Kidney epithelial cell (primary cell): ENCODE results near the gene PLEKHA8. TPM values are rescaled to one million over a fixed set of nuclear protein-coding genes. Genes with fewer than 3 reads are reported as not detected.

Experiments used
- DNase-seq: peaks from one replicate; pipeline ENCODE4 v3.0.0-alpha.2; 2010; ENCODE audit warnings: low read depth
- H3K27me3 ChIP-seq: 2 replicates; pipeline ENCODE4 v1.6.0; 2011; ENCODE audit warnings: low read length; ENCODE audit not compliant: control insufficient read depth, insufficient read depth
- H3K36me3 ChIP-seq: 2 replicates; pipeline ENCODE4 v1.5.1; 2011; ENCODE audit warnings: low read length; ENCODE audit not compliant: control insufficient read depth, insufficient read depth
- H3K4me3 ChIP-seq: 2 replicates; pipeline ENCODE4 v1.5.1; 2011; ENCODE audit warnings: low read depth, mild to moderate bottlenecking, control low read depth, low read length
- total RNA-seq: library from RNA; depleted of rRNA; stranded (reverse); fragments of >200 nt; gene quantifications from 2 replicates; pipeline ENCODE4 v1.2.3, GENCODE V29; 2015
- TF ChIP-seq, protein P1 (sequence below): IDR thresholded peaks from 2 replicates; pipeline ENCODE4 v1.5.1; 2011; ENCODE audit warnings: mild to moderate bottlenecking, moderate library complexity, low read length, control low read depth, inconsistent platforms; ENCODE audit not compliant: insufficient read depth, poor library complexity, severe bottlenecking

Gene PLEKHA8
- total RNA-seq, 1 donor from 2014 or later, result 22.7 TPM

DNA sequence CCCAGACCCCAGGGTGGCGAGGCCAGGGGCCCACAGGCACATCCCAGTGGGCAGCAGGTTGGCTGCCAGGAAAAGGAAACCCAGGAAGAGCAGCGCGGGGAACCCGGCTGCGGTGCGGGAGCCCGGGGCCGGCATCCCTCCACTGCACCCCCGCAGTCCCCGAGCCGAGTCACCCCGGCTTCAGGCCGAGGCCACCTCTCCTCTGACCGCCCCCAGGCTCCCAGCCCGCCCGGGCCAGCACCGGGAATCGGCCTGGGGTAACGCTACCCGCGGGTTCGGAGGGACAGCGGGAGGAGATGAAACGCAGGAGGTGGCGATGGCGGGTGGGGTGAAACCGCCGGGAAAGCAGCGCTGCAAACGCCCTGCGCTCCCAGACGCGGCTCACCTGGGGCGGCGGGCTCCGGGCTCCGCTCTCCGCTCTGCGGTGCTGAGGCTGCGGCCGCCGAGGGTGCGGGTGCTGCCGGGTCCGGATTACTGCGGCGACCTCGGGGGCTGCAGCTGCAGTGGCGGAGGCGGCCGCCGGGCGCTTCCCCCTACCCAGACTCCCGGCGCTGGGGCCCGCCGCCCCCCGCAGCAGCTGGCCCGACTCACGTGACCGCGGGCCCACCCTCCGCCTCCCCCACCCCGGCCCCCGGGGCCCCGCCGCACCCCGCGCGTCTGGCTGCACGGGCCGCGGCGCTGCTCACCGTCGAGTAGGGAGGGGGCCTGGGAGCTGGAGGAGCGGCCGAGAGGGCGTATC, 38.8 kb upstream of the PLEKHA8 start, which contains the start of gene SCRN1:
TSS of gene SCRN1 (minus strand) at position 545 of the 739 bp plus-strand sequence. CDS start 20,734 bp downstream, outside the sequence.
- Histone ChIP-seq H3K4me3 (peak within 1 kb of the TSS; percentile 95), H3K36me3 (peaks cover 2% of the 10 kb centered on the region), H3K27me3 (no peaks in the 10 kb centered on the region)
- TF ChIP-seq, protein P1, sequence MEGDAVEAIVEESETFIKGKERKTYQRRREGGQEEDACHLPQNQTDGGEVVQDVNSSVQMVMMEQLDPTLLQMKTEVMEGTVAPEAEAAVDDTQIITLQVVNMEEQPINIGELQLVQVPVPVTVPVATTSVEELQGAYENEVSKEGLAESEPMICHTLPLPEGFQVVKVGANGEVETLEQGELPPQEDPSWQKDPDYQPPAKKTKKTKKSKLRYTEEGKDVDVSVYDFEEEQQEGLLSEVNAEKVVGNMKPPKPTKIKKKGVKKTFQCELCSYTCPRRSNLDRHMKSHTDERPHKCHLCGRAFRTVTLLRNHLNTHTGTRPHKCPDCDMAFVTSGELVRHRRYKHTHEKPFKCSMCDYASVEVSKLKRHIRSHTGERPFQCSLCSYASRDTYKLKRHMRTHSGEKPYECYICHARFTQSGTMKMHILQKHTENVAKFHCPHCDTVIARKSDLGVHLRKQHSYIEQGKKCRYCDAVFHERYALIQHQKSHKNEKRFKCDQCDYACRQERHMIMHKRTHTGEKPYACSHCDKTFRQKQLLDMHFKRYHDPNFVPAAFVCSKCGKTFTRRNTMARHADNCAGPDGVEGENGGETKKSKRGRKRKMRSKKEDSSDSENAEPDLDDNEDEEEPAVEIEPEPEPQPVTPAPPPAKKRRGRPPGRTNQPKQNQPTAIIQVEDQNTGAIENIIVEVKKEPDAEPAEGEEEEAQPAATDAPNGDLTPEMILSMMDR, result no peak
- DNase-seq, result no peak

DNA sequence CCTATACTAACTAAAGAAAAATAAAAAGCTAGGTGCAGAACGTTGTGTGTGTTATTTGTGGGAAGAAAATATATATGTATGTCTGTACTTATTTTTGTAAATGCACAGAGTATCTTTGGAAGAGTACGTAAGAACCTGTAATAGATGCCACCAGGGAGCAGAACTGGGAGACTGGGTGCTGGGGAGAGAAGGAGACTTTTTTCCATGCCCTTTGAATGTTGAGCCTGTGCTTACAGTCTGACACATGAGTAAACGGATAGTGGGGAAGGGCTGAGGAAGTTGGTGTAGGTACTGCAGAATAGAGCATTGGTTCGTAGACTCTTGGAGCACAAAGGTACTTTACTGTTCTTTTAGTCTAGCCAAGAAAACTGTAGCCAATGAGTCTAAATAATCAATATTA, 37.3 kb upstream of the PLEKHA8 start:
- H3K27me3 ChIP-seq, result no peaks in the 10 kb centered on the region
- no peak overlapping the region for H3K4me3 ChIP-seq
- TF ChIP-seq, protein P1, result no peak
- H3K36me3 ChIP-seq, result no peaks in the 10 kb centered on the region
- no peak for DNase-seq

DNA sequence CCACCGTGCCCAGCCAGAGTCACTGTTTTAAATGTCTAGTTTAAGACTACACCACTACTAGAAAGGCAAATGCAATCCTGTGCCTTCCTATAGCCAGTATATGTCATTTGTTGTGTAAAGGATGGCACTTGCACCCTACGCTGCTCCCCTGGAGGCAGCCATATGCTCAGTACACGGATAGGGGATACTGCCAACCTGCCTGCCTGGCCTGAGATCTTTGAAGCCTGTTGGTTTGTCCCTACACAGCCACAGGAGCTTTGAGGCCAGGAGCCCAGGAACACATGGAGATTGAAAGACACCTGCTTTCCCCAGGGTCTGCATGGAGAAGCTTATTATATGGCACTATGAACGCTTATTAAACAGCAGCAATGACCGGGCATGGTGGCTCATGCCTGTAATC, 36.3 kb upstream of the PLEKHA8 start:
- H3K4me3 ChIP-seq, result no peak overlapping the region
- no peaks in the 10 kb centered on the region for H3K27me3 ChIP-seq
- TF ChIP-seq, protein P1, result no peak
- no peak for DNase-seq
- H3K36me3 ChIP-seq, result no peaks in the 10 kb centered on the region

DNA sequence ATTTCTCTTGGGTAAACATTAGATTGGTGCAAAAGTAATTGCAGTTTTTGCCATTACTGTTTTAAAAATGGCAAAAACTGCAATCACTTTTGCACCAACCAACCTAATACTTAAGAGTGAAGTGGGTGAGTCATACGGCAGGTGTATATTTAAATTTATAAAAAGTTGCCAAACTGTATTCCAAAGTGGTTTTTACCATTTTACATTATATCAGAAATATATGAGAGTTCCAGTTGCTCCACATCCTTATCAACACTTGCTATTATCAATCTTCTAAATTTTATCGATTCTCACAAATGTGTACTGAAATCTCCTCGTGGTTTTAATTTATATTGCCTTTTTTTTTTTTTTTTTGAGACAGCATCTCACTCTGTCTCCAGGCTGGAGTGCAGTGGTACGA, 35.1 kb upstream of the PLEKHA8 start:
- no peak for DNase-seq
- TF ChIP-seq, protein P1, result no peak
- H3K4me3 ChIP-seq, result no peak overlapping the region
- no peaks in the 10 kb centered on the region for H3K27me3 ChIP-seq
- H3K36me3 ChIP-seq, result no peaks in the 10 kb centered on the region

DNA sequence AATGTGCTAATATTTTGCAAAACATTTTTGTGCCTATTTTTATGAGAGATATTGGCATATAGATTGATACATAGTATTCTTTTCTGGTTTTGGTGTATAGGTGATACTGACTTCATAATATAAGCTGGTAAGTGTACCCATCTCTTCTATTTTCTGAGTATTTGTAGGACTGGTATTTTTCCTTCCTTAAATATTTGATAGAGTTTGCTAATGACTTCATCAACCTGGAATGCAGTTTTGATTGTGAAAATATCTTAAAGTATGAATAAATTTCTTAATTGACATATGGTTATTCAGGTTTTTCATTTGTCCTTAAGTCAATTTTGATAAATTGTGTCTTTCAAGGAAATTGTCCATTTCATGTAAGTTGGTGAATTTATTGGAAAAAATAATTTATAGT, 32.6 kb upstream of the PLEKHA8 start:
- no peak overlapping the region for H3K4me3 ChIP-seq
- no peak for DNase-seq
- no peaks in the 10 kb centered on the region for H3K36me3 ChIP-seq
- TF ChIP-seq, protein P1, result no peak
- H3K27me3 ChIP-seq, result no peaks in the 10 kb centered on the region

DNA sequence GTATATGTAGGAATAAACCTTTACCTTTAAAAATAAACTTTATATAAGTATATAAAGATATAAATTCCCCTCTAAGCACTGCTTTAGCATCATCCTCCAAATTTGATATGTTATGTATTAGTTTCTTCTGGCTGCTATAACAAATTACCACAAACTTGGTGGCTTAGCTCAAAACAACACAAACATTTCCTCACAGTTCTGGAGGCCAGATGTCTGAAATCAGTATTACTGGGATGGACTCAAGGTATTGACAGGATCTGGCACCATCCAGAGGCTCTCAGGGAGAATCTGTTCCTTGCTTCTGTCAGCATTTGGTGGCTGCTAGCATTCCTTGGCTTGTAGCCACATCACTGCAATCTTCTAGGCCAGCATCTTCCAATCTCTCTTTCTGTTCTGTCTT, 31.9 kb upstream of the PLEKHA8 start:
- Histone ChIP-seq H3K36me3 (no peaks in the 10 kb centered on the region), H3K27me3 (no peaks in the 10 kb centered on the region), H3K4me3 (no peak overlapping the region)
- TF ChIP-seq, protein P1, result no peak
- DNase-seq, result no peak
